Anterior cingulate cortex (tissue), 58 donors: Measurements from ENCODE around the gene TMEM132C.

Source experiments
- DNase-seq, 58 donors: peaks; one replicate each; lab custom pipeline; 2025; lab: John Stamatoyannopoulos, UW

TMEM132C gene

GRCh38 chr12:128402486-128403243, 135.7 kb downstream of the TMEM132C start:
- no peak for DNase-seq

GRCh38 chr12:128408669-128409068, 141.7 kb downstream of the TMEM132C start:
- peak in 36 of 58 donors; percentile 3 to 81 (median 38) for DNase-seq

DNA sequence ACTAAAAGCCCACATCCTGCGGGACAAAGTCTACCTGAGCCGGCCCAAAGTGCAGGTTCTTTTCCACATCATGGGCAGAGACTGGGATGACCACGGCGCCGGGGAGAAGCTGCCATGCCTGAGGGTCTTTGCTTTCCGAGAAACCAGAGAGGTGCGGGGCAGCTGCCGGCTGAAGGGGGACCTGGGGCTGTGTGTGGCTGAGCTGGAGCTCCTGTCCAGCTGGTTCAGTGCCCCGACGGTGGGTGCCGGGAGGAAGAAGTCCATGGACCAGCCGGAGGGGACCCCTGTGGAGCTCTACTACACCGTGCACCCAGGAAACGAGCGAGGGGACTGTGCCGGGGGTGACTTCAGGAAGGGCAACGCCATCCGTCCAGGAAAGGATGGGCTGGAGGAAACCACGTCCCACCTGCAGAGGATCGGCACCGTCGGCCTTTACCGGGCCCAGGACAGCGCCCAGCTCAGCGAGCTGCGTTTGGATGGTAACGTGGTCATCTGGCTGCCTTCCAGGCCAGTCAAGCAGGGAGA, 148.1 kb downstream of the TMEM132C start:
- DNase-seq = no peak

DNA sequence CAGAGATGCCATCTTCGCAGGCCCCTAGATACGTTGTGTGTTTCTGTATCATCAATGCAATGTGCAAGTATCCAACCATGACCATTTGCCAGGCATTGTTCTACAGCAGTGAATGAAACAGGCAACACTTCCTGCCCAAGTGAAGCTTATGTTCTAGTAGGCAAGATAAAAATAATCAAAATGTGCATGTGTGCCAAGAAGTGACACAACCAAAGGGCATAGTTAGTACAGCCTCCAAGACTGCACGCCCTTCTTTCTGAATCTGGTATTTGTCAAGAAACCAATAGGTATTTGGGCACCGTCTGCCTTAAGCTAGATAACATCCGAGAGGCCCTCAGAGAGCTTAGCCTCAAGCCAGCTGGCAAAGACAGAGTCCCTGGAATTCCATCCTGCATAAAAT, 152.0 kb downstream of the TMEM132C start:
- no peak for DNase-seq

DNA sequence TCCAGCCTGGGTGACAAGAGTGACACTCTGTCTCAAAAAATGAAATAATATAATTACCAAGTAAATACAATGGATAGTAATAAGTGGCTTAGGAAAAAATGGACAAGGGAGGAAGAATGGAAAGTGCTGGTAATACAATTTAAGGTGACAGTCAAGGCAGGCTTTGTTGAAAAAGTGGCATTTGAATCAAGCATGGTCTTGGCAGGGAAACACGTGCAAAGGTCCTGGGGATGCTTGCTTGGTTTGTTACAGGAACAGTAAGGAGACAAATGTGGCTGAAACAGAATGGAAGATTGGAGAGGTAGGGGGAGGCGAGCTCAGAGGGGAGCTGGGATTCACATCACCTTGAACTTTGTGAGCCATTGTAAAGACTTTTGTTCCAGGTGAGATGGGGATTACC, 153.2 kb downstream of the TMEM132C start:
- no peak for DNase-seq

- no peak for DNase-seq
These were observed 154.4 kb downstream of the TMEM132C start for GRCh38 chr12:128421375-128421774.

- DNase-seq = no peak
These were observed 156.2 kb downstream of the TMEM132C start for GRCh38 chr12:128423205-128423604.

GRCh38 chr12:128424931-128425431, 158.0 kb downstream of the TMEM132C start:
- no peak for DNase-seq

GRCh38 chr12:128425666-128426331, 158.8 kb downstream of the TMEM132C start:
- DNase-seq = peak in 24 of 58 donors; percentile 2 to 69 (median 18)

DNA sequence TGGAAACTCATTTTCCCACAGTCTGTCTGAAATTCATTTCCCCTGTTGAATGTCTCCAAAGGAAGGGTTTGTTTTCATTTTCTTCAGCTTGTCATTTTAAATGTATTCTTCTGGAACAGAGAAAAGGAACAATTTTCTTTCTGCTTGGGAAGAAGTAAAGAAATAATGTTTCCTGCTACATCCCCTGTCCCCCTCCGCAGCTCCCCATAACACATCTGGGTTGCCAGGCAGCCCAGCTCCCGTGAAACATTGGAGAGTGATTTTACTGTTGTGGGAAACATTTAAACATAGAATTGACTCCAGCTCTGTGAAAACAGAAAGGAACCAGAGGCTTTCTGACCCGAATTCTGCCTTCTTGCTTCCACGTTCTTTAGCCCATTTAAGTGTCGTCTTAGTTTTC, 159.5 kb downstream of the TMEM132C start:
- no peak for DNase-seq

DNA sequence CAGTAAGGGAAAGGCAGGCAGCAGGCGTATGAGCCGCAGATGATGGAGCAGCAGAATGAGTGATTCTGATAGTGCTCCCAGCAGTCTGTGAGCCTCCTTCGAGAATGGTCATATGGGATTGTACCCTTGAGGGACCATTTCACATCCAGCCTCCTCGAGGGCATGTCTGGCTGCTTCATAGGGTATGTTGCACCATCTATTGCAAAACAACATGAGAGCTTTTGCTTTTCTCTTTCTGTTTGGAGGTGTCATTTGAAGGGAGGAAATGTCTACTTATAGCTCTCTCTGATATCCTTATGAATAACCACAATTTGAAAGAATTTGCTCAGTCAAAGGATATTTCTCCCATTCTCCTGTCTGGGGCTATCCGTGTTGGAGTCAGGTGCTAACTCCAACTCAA, 172.8 kb downstream of the TMEM132C start:
- peak in 1 of 58 donors; percentile 1 for DNase-seq

GRCh38 chr12:128442096-128442495, 175.1 kb downstream of the TMEM132C start:
- DNase-seq = no peak

- no peak for DNase-seq
These were observed 177.6 kb downstream of the TMEM132C start for GRCh38 chr12:128444598-128444997.

DNA sequence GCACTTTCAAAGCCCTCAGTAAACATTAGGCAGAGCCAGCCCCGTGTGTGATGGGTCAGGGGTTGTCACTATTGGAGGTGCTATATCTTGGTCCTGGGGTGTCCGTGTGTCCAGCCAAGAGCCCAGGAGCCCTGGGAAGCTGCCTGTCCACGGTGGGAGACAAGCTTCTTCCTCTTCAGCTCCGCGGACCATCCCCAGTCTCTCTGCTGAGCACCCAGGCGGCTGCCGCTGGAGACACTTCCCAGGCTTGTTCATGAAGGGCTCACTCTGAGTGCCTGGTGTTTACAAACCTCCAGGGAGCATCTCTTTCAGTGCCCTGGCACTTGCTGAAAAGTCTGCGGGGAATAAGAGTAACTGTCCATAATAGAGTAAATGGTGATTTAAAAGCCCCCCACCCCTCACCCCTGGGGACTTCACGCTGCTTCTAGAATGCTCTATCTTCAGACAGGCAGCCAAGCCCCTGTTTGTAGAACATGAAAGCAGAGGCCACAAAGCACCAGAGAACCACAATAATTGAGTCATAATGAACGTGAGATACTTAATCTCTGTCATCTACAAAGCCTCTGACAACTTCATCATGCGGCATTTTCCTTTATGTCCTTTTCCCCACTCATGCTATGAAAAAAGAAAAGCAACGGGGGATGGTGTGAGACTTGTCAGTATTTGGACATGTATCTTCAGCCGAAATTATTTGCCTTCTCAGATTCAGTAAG, 178.6 kb downstream of the TMEM132C start:
- peak in 1 of 58 donors; percentile 2 for DNase-seq

- no peak for DNase-seq
These were observed 182.3 kb downstream of the TMEM132C start for GRCh38 chr12:128449146-128449894.

- DNase-seq = peak in 1 of 58 donors; percentile 20
These were observed 183.8 kb downstream of the TMEM132C start for GRCh38 chr12:128450810-128451209.

- no peak for DNase-seq
These were observed 188.9 kb downstream of the TMEM132C start for GRCh38 chr12:128455851-128456250.

GRCh38 chr12:128456922-128457321, 190.0 kb downstream of the TMEM132C start:
- DNase-seq = no peak

GRCh38 chr12:128458301-128458974, 191.5 kb downstream of the TMEM132C start:
- no peak for DNase-seq

DNA sequence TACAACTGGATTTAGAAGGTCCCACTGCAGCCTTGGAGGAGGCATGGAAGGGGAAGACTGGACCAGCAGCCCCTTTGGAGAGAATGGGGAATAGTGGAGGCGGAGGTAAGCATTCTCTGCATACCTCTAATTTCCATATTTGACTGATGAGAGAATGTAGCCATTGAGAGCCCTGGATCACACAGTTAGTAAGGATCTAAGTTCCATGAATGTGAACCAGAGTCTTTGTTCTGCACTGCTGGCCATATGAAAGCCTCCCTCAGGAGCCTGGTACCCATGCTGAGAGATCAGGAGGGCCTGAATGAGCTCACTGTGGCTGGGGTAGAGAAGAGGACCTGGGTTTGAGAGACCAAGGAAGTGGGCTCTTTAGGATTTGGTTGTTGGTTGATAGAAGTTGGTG, 192.1 kb downstream of the TMEM132C start:
- DNase-seq = no peak
